Vagina (tissue), 2 donors: ENCODE data around the gene RPL27.

ENCODE experiments used
- CTCF ChIP-seq, 3 experiments: fragments of 450-650 bp in 2 of 3; fragments of 200-600 bp in 1 of 3; sonication (generic) in 1 of 3; IDR thresholded peaks; one replicate each; pipeline ENCODE4 v1.5.1; 2017 to 2019; ENCODE audit warnings: antibody characterized with exemption in 3 of 3, mild to moderate bottlenecking in 2 of 3, moderate library complexity in 2 of 3
- POLR2A ChIP-seq, 2 donors: fragments of 450-650 bp; IDR thresholded peaks; one replicate each; pipeline ENCODE4 v1.6.1; 2017; ENCODE audit warnings: antibody characterized with exemption in 2 of 2, mild to moderate bottlenecking in 2 of 2, moderate library complexity in 2 of 2

GRCh38 chr17:43021741-43022512 lies 23.7 kb downstream of the RPL27 start, which contains the start of gene VAT1:
- peak in 1 of 3 experiments; percentile 6 for TF ChIP-seq CTCF (IDR thresholded peaks at IDR 0.05)
- TF ChIP-seq POLR2A (IDR thresholded peaks at IDR 0.05), result peak in 1 of 2 donors; percentile 81
